ENCODE measurements around the gene IL1RAPL2. TPM values are rescaled to one million over a fixed set of nuclear protein-coding genes. Genes with fewer than 3 reads are reported as not detected.

IL1RAPL2 gene
- total and polyA plus RNA-seq, 2 donors (not counting 1 experiment from before 2014, with no cell fraction given) = not detected

DNA sequence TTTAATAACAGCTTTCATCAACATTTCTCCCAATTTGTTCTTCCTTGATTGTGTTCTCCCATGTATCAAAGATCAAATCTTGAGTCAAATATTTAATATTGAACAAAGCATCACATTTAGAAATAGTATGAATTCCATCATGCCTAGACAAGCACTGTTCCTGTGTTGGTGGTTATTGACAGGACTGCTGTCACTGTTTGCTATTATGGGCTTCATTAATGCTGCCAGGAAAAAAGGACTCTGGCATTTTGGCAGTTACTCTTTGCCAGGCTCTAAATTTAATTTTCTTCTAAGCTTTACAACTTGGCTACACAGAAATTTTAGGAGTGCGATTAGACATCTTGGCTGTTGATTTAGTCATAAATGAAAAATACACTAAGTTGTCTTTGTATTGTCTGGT is 960.4 kb downstream of the IL1RAPL2 start:
- no peaks in the 10 kb centered on the region for H4K20me1 ChIP-seq (ENCODE audit: control insufficient read depth, insufficient read depth, low read length, poor library complexity, severe bottlenecking)
- H3K79me2 ChIP-seq (ENCODE audit: control insufficient read depth, insufficient read depth, low read length) = no peaks in the 10 kb centered on the region
- ATAC-seq (ENCODE audit: low read depth) (no peak), DNase-seq (no peak)
- H3K36me3 ChIP-seq (replicated peaks in 1 of 2; ENCODE audit: control extremely low read depth in 1 of 2, control insufficient read depth in 1 of 2, extremely low read depth in 1 of 2, insufficient read depth in 2 of 2, low read length in 1 of 2) = no peaks in the 10 kb centered on the region
- intact Hi-C loops (cut with micrococcal nuclease) = no loop called here
- no peaks in the 10 kb centered on the region for H3K27me3 Mint-ChIP-seq
- no peaks in the 10 kb centered on the region for H3K9me3 Mint-ChIP-seq (ENCODE audit: insufficient read depth)
- no peak overlapping the region for H3K4me3 Mint-ChIP-seq
- H3K27me3 ChIP-seq (replicated peaks in 1 of 4; ENCODE audit: control extremely low read depth in 1 of 4, control insufficient read depth in 3 of 4, insufficient read depth in 4 of 4, low read length in 3 of 4) = no peaks in the 10 kb centered on the region
- no peak overlapping the region for H3K27ac Mint-ChIP-seq
- no peak overlapping the region for H3K4me3 ChIP-seq (ENCODE audit: control extremely low read depth in 1 of 5, extremely low read depth in 1 of 5, insufficient read depth in 1 of 5, low read depth in 2 of 5, low read length in 4 of 5)
- no peaks in the 10 kb centered on the region for H3K4me1 ChIP-seq (ENCODE audit: control insufficient read depth in 2 of 2, insufficient read depth in 2 of 2, low read length in 2 of 2)
- no CpG with 5 or more reads among the region's 1 CpG for WGBS (ENCODE audit: insufficient coverage)
- H3K9me3 ChIP-seq (ENCODE audit: control extremely low read depth in 1 of 3, control insufficient read depth in 2 of 3, insufficient read depth in 1 of 3, low read length in 2 of 3) = no peaks in the 10 kb centered on the region
- H3K9ac ChIP-seq (ENCODE audit: low read length) = no peak overlapping the region
- H3K27ac ChIP-seq (ENCODE audit: low read length in 2 of 2) = no peak overlapping the region
- CTCF ChIA-PET = no interaction called here
- H2AFZ ChIP-seq (ENCODE audit: insufficient read depth, low read depth, low read length, poor library complexity, severe bottlenecking) = no peak overlapping the region
- H3K4me2 ChIP-seq (replicated peaks; ENCODE audit: low read depth, low read length, poor library complexity, severe bottlenecking) = no peak overlapping the region
- POLR2A ChIA-PET = no interaction called here
- TF ChIP-seq CTCF (IDR thresholded peaks at IDR 0.05) = no peak
- no peak for TF ChIP-seq EZH2 (IDR thresholded peaks at IDR 0.05; ENCODE audit: borderline replicate concordance, insufficient read depth, low read depth, low read length, poor library complexity, severe bottlenecking)
- no peaks in the 10 kb centered on the region for H3K4me1 Mint-ChIP-seq

- POLR2A ChIA-PET = no interaction called here
- Mint-ChIP-seq H3K9me3 (ENCODE audit: insufficient read depth) (no peaks in the 10 kb centered on the region), H3K4me3 (no peak overlapping the region), H3K4me1 (no peaks in the 10 kb centered on the region), H3K27me3 (no peaks in the 10 kb centered on the region), H3K27ac (no peak overlapping the region)
- H4K20me1 ChIP-seq (ENCODE audit: control insufficient read depth, insufficient read depth, low read length, poor library complexity, severe bottlenecking) = no peaks in the 10 kb centered on the region
- ATAC-seq (ENCODE audit: low read depth) = no peak
- H3K9me3 ChIP-seq (ENCODE audit: control extremely low read depth in 1 of 3, control insufficient read depth in 2 of 3, insufficient read depth in 1 of 3, low read length in 2 of 3) = no peaks in the 10 kb centered on the region
- intact Hi-C loops (cut with micrococcal nuclease) = no loop called here
- H3K4me1 ChIP-seq (ENCODE audit: control insufficient read depth in 2 of 2, insufficient read depth in 2 of 2, low read length in 2 of 2) = no peaks in the 10 kb centered on the region
- H3K9ac ChIP-seq (ENCODE audit: low read length) = no peak overlapping the region
- no CpG with 5 or more reads among the region's 1 CpG for whole genome bisulfite sequencing (ENCODE audit: insufficient coverage)
- H3K79me2 ChIP-seq (ENCODE audit: control insufficient read depth, insufficient read depth, low read length) = no peaks in the 10 kb centered on the region
- no peak for DNase-seq
- no peak for TF ChIP-seq EZH2 (IDR thresholded peaks at IDR 0.05; ENCODE audit: borderline replicate concordance, insufficient read depth, low read depth, low read length, poor library complexity, severe bottlenecking)
- no peak for TF ChIP-seq CTCF (IDR thresholded peaks at IDR 0.05)
- no peak overlapping the region for H2AFZ ChIP-seq (ENCODE audit: insufficient read depth, low read depth, low read length, poor library complexity, severe bottlenecking)
- CTCF ChIA-PET = no interaction called here
- no peaks in the 10 kb centered on the region for H3K27me3 ChIP-seq (replicated peaks in 1 of 4; ENCODE audit: control extremely low read depth in 1 of 4, control insufficient read depth in 3 of 4, insufficient read depth in 4 of 4, low read length in 3 of 4)
- no peak overlapping the region for H3K4me3 ChIP-seq (ENCODE audit: control extremely low read depth in 1 of 5, extremely low read depth in 1 of 5, insufficient read depth in 1 of 5, low read depth in 2 of 5, low read length in 4 of 5)
- no peak overlapping the region for H3K4me2 ChIP-seq (replicated peaks; ENCODE audit: low read depth, low read length, poor library complexity, severe bottlenecking)
- no peaks in the 10 kb centered on the region for H3K36me3 ChIP-seq (replicated peaks in 1 of 2; ENCODE audit: control extremely low read depth in 1 of 2, control insufficient read depth in 1 of 2, extremely low read depth in 1 of 2, insufficient read depth in 2 of 2, low read length in 1 of 2)
- no peak overlapping the region for H3K27ac ChIP-seq (ENCODE audit: low read length in 2 of 2)
These were observed 961.8 kb downstream of the IL1RAPL2 start for GRCh38 chrX:105527759-105528158.

All from B cell (primary cell).